SJCRH30 (cell line): ENCODE results near the gene UBAC2. TPM values are rescaled to one million over a fixed set of nuclear protein-coding genes. Genes with fewer than 3 reads are reported as not detected.
A peak's percentile ranks its signal among the peaks of the same experiment; 100 is the strongest.

Experiments used
- DNase-seq, 2 experiments: peaks; one replicate each; pipeline ENCODE4 v3.0.0-alpha.2; 2015 to 2020
- H3K27ac ChIP-seq: fragments of 250-450 bp; sonication (Bioruptor Pico); 2 replicates; pipeline ENCODE4 v1.5.1; 2020; ENCODE audit warnings: mild to moderate bottlenecking, moderate library complexity
- H3K27me3 ChIP-seq: fragments of 250-450 bp; sonication (Bioruptor Pico); 2 replicates; pipeline ENCODE4 v1.5.1; 2020; ENCODE audit warnings: mild to moderate bottlenecking, moderate library complexity
- H3K36me3 ChIP-seq: fragments of 250-450 bp; sonication (Bioruptor Pico); 2 replicates; pipeline ENCODE4 v1.5.1; 2020; ENCODE audit warnings: mild to moderate bottlenecking, moderate library complexity
- H3K4me1 ChIP-seq: fragments of 250-450 bp; sonication (Bioruptor Pico); 2 replicates; pipeline ENCODE4 v1.5.1; 2020; ENCODE audit warnings: mild to moderate bottlenecking, moderate library complexity
- H3K4me3 ChIP-seq: fragments of 250-450 bp; sonication (Bioruptor Pico); 2 replicates; pipeline ENCODE4 v1.5.1; 2020; ENCODE audit warnings: mild to moderate bottlenecking, moderate library complexity
- H3K9me3 ChIP-seq: fragments of 250-450 bp; sonication (Bioruptor Pico); replicated peaks from 2 replicates; pipeline ENCODE4 v1.5.1; 2020; ENCODE audit warnings: mild to moderate bottlenecking, moderate library complexity
- total RNA-seq: library from RNA; depleted of rRNA; stranded (reverse); fragments of >200 nt; shearing (Covaris generic); gene quantifications from 2 replicates; pipeline ENCODE4 v1.2.3, GENCODE V29; 2014; rRNA removed

UBAC2 gene
- total RNA-seq, 1 experiment from 2014 or later, result 55.6 TPM

DNA sequence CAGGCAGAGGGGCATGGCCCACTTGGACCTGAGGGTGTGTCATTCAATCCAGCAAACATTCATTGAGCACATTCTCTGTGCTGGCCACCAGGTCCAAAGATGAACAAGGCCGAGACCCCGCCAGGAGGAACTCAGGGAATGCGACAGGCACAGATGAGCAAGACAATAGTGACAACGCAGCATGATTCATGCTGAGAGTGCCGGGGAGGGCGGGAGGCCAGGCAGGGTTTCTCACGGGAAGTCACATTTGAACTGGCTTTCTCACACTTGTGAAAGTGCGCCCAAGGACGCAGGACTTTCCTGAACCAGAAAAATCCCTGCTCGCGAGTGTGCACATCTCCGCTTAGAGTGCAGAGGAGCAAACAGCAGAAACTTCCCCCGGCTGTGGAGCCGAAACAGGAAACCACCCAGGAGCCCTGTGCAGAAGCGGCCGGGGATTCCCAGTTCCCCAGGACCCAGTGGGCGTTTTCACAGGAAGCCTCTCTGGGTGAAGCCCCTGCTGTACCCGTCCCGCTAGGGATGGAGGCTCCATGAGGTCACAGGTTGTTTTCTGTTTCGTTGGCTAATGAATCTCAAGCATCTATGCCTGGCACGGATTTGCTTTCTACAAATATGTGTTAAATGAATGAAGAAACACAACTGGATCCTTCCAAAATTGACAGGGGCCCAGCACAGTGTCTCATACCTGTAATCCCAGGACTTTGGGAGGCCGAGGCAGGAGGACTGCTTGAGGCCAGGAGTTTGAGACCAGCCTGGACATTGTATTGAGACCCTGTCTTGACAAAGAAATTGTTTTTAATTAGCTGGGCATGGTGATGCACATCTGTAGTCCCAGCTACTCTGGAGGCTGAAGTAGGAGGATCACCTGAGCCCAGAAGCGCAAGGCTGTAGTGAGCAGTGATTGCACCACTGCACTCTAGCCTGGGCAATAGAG lies 232.2 kb downstream of the UBAC2 start:
- Histone ChIP-seq H3K27me3 (no peaks in the 10 kb centered on the region), H3K4me3 (peak overlapping the region; percentile 30), H3K4me1 (no peaks in the 10 kb centered on the region), H3K36me3 (no peaks in the 10 kb centered on the region), H3K9me3 (no peaks in the 10 kb centered on the region), H3K27ac (no peak overlapping the region)
- DNase-seq, result peak; percentile 46 to 50

DNA sequence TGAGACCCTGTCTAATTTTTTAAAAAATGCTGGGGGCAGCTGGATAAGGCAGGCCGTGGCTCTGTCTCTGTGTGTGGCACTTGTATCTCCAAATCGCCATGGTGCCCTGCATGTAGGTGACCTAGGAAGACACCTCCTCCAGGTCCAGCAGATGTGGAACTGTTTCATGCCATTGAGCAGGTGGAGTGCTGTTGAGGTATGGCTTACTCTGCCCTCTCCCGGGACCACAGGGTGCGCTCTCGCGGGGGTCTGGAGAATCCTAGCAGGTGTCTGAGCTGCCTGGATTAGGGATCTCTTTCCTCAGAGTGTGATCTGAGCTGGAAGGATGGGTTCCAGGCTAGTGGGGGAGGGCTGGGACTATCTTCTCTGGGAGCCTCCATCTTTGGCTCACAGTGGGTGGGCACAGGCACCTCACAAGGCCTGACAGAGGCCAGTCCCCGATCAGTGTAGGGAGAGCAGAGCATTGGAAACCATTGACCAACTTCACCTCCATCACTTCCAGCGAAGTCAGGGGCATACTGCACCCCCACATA lies 233.0 kb downstream of the UBAC2 start:
- Histone ChIP-seq H3K27ac (no peak overlapping the region), H3K27me3 (no peaks in the 10 kb centered on the region), H3K9me3 (no peaks in the 10 kb centered on the region), H3K4me1 (no peaks in the 10 kb centered on the region), H3K4me3 (no peak overlapping the region), H3K36me3 (no peaks in the 10 kb centered on the region)
- no peak for DNase-seq

DNA sequence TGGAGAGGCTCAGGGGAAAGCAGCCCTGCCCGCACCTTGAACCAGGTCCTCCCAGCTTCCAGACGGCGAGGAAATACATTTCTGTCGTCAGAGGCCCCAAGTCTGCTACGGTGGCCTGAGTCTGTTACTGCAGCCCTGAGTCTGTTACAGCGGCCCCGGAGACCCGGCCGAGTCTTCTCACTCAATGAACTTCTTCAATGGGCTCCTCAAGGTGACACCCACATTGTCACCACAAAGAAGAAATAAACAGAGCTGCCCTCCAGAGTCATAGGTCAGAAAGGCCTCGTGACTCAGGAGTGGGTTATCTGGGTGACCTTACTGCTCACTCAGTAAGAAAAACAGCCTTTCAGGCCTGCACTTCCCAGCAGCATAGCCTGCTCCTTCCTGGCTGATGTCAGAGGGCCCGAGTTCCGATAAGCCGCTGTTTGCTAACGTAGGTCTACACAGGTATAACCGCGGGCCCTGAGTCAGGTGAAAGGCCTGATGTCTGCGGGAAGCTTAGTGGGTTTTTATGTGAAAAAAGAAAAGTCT lies 233.7 kb downstream of the UBAC2 start:
- no peak for DNase-seq
- no peaks in the 10 kb centered on the region for H3K4me1 ChIP-seq
- no peaks in the 10 kb centered on the region for H3K9me3 ChIP-seq
- H3K27me3 ChIP-seq, result no peaks in the 10 kb centered on the region
- H3K27ac ChIP-seq, result no peak overlapping the region
- H3K36me3 ChIP-seq, result no peaks in the 10 kb centered on the region
- no peak overlapping the region for H3K4me3 ChIP-seq

DNA sequence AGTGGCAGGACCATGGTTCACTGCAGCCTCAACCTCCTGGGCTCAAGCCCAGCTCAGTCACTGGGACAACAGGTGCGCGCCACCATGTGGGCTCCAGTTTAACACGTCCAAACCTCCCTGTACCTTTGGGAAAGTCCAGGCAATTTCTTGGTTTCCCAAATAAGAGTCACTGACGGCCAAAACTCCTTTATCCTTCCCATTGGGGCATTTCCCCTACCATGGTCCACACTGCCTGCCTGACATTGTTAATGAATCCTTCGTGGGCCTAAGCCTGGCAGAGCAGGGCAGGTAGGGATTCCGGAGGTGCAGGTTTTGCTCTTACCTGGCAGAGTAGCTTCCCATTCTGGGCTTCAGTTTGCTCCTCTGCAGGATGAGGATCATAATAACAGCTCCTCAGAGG lies 234.5 kb downstream of the UBAC2 start:
- H3K9me3 ChIP-seq, result no peaks in the 10 kb centered on the region
- DNase-seq, result no peak
- H3K4me1 ChIP-seq, result no peaks in the 10 kb centered on the region
- no peak overlapping the region for H3K4me3 ChIP-seq
- H3K27ac ChIP-seq, result no peak overlapping the region
- no peaks in the 10 kb centered on the region for H3K36me3 ChIP-seq
- H3K27me3 ChIP-seq, result no peaks in the 10 kb centered on the region

DNA sequence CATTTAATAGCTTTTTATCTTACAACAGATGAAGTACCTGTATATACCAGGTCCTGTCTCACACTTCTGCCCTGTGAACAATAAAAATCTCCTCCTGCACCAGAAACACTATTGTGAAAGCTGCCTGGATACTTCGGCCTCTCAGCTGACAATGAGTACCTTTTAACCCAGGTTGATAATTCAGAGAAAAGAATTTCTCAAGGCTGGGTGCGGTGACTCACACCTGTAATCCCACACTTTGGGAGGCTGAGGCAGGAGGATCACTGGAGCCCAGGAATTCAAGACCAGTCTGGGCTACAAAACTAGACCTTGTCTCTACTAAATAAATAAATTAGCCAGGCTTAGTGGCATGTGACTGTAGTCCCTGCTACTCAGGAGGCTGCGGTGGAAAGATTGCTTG lies 235.3 kb downstream of the UBAC2 start:
- Histone ChIP-seq H3K27me3 (no peaks in the 10 kb centered on the region), H3K36me3 (no peaks in the 10 kb centered on the region), H3K4me3 (no peak overlapping the region), H3K27ac (no peak overlapping the region), H3K9me3 (no peaks in the 10 kb centered on the region), H3K4me1 (no peaks in the 10 kb centered on the region)
- DNase-seq, result no peak

Other genes with a start within 250 kb of the UBAC2 start
- gene DOCK9, start 222.8 kb upstream of the UBAC2 start, total RNA-seq, result 53.7 and 60.5 TPM in 2 replicates
- gene GPR18, start 57.5 kb downstream of the UBAC2 start, total RNA-seq, result not detected in 2 replicates
- gene GPR183, start 106.5 kb downstream of the UBAC2 start, total RNA-seq, result not detected in 2 replicates